Measurements from ENCODE around the gene ANKFN1. TPM values are rescaled to one million over a fixed set of nuclear protein-coding genes. Genes with fewer than 3 reads are reported as not detected.

The ANKFN1 gene
- total and polyA plus RNA-seq, 2 donors from 2014 or later, result 0.19 TPM; not detected in 1

GRCh38 chr17:56110463-56111135 is 42.7 kb upstream of the ANKFN1 start:
- no peak overlapping the region for H3K4me3 ChIP-seq (ENCODE audit: low read length in 3 of 3)
- no peak overlapping the region for H3K27ac ChIP-seq (ENCODE audit: low read depth in 2 of 2, low read length in 2 of 2)
- FAIRE-seq (no peak), DNase-seq (no peak)
- H3K9me3 ChIP-seq (ENCODE audit: control insufficient read depth in 2 of 3, insufficient read depth in 1 of 3, low read length in 3 of 3), result no peaks in the 10 kb centered on the region
- TF ChIP-seq CTCF (IDR thresholded peaks at IDR 0.05; ENCODE audit: borderline replicate concordance, extremely low read depth, insufficient read depth), result no peak
- peaks cover 0 to 12% (median 5%) of the 10 kb centered on the region in 3 donors for H3K4me1 ChIP-seq (ENCODE audit: control insufficient read depth in 2 of 3, insufficient read depth in 2 of 3, low read depth in 1 of 3, low read length in 3 of 3)
- no peaks in the 10 kb centered on the region for H3K27me3 ChIP-seq (ENCODE audit: control insufficient read depth, insufficient read depth, low read length)
- intact Hi-C loops (cut with DNase I), result no loop called here
- no peak overlapping the region for H3K9ac ChIP-seq (ENCODE audit: low read length in 3 of 3)
- H3K36me3 ChIP-seq (ENCODE audit: control insufficient read depth in 2 of 3, insufficient read depth in 3 of 3, low read length in 3 of 3), result no peaks in the 10 kb centered on the region

GRCh38 chr17:56111706-56112485 is 41.4 kb upstream of the ANKFN1 start:
- Histone ChIP-seq H3K27me3 (ENCODE audit: control insufficient read depth, insufficient read depth, low read length) (no peaks in the 10 kb centered on the region), H3K9ac (ENCODE audit: low read length in 3 of 3) (no peak overlapping the region), H3K9me3 (ENCODE audit: control insufficient read depth in 2 of 3, insufficient read depth in 1 of 3, low read length in 3 of 3) (no peaks in the 10 kb centered on the region), H3K4me3 (ENCODE audit: low read length in 3 of 3) (no peak overlapping the region), H3K4me1 (ENCODE audit: control insufficient read depth in 2 of 3, insufficient read depth in 2 of 3, low read depth in 1 of 3, low read length in 3 of 3) (peaks cover 0 to 12% (median 5%) of the 10 kb centered on the region in 3 donors), H3K36me3 (ENCODE audit: control insufficient read depth in 2 of 3, insufficient read depth in 3 of 3, low read length in 3 of 3) (no peaks in the 10 kb centered on the region), H3K27ac (ENCODE audit: low read depth in 2 of 2, low read length in 2 of 2) (no peak overlapping the region)
- no peak for FAIRE-seq
- TF ChIP-seq CTCF (IDR thresholded peaks at IDR 0.05; ENCODE audit: borderline replicate concordance, extremely low read depth, insufficient read depth), result no peak
- DNase-seq, result no peak
- intact Hi-C loops (cut with DNase I), result no loop called here

- H3K9me3 ChIP-seq (ENCODE audit: control insufficient read depth in 2 of 3, insufficient read depth in 1 of 3, low read length in 3 of 3), result no peaks in the 10 kb centered on the region
- no peak overlapping the region for H3K27ac ChIP-seq (ENCODE audit: low read depth in 2 of 2, low read length in 2 of 2)
- no peak for TF ChIP-seq CTCF (IDR thresholded peaks at IDR 0.05; ENCODE audit: borderline replicate concordance, extremely low read depth, insufficient read depth)
- intact Hi-C loops (cut with DNase I), result no loop called here
- H3K36me3 ChIP-seq (ENCODE audit: control insufficient read depth in 2 of 3, insufficient read depth in 3 of 3, low read length in 3 of 3), result no peaks in the 10 kb centered on the region
- no peak for FAIRE-seq
- no peak overlapping the region for H3K4me3 ChIP-seq (ENCODE audit: low read length in 3 of 3)
- H3K4me1 ChIP-seq (ENCODE audit: control insufficient read depth in 2 of 3, insufficient read depth in 2 of 3, low read depth in 1 of 3, low read length in 3 of 3), result peaks cover 0 to 12% (median 3%) of the 10 kb centered on the region in 3 donors
- no peak for DNase-seq
- no peak overlapping the region for H3K9ac ChIP-seq (ENCODE audit: low read length in 3 of 3)
- no peaks in the 10 kb centered on the region for H3K27me3 ChIP-seq (ENCODE audit: control insufficient read depth, insufficient read depth, low read length)
Measured at GRCh38 chr17:56113486-56113885, 39.8 kb upstream of the ANKFN1 start.

Data from kidney (tissue), 14 donors.